Amniotic stem cell (primary cell): ENCODE data around the gene CRAMP1.

Source experiments
- DNase-seq: peaks from one replicate; lab custom pipeline; 2025; lab: John Stamatoyannopoulos, UW

CRAMP1 gene

DNA sequence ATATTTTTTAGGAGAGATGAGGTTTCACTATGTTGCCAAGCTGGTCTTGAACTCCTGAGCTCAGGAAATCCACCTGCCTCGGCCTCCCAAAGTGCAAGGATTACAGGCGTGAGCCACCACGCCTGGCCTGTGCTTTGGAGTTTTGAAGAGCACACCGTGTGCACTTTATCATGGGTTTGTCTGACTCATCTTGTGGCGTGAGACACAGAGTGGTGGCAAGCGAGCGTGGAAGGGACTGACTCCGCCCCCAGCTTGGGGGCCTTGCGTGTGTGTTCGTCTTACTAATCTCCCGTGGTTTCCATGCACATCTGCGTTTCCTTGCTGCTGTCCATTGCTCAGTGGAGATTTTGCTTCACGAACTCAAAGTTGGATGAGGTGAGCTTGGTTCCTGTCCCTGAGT lies 22.9 kb downstream of the CRAMP1 start:
- no peak for DNase-seq

DNA sequence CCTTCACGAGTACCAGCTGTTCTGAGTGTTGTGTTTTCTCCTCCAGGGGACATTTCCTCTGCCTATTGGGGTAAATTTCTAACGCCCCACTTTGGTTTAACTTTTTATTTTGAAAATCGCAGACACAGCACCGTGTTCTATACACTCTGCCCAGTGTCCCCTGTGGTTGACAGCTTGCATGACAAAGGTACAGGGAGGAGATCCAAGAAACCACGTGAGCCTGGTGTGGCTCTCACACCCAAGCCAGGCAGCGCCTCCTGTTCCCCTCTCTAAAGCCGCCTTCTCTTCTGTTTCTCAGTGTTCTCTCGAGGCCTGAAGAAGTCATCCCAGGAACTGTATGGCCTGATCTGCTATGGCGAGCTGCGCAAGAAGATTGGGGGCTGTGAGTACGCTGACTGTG lies 25.4 kb downstream of the CRAMP1 start:
- DNase-seq, result no peak

DNA sequence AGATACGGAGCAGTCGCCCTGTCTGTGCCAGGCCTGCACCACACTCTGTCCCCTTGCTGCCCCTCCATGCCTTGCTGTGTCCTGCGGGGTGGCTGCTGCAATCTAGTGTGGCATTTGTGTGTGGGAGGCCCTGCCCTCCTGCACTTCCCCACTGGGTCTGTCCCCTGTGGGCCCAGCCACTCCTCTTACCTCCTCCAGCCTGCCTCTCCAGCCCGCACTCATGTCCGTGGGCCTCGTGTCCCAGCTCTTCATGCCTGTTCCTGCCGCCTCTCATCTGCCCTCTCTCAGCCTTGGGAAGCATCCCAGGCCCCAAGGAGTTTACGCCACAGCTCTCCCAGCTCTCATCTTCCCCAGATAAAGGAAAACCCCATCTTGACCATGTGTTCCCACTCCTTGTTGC lies 26.6 kb downstream of the CRAMP1 start:
- DNase-seq, result no peak

DNA sequence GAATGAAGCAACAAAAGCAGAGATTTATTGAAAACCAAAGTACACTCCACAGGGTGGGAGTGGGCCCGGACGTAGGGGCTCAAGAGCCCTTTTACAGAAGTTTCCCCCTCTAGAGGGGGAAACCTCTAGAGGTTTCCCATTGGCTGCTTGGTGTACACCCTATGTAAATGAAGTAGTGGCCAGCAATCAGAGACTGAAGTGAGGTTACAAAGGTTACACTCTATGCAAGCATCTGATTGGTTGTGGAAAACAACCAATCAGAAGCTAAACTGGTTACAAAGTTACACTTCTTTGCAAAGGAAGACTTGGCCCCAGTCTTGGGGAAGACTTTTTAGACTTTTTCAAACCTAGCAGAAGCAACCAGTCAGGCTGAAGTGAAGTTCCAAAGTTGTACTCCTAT lies 27.1 kb downstream of the CRAMP1 start:
- no peak for DNase-seq

DNA sequence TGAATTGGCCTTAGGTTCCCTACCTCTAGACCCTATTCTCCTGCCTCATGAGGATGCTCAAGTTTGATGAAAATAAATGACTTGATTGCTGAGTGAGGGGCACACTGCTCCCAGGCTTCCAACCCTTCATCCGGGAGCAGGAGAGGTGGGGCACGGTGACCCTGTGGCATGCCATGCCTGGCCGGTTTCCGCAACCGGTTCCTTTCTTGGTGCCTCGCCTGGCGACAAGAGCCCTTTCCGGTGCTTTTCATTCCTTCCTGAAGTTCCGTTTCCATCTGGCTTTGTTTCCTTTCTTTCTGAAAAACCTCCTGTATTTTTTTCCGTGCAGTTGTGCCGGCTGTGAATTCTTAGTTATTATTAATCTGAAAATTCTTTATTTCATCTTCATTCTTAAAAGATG lies 27.7 kb downstream of the CRAMP1 start:
- no peak for DNase-seq

DNA sequence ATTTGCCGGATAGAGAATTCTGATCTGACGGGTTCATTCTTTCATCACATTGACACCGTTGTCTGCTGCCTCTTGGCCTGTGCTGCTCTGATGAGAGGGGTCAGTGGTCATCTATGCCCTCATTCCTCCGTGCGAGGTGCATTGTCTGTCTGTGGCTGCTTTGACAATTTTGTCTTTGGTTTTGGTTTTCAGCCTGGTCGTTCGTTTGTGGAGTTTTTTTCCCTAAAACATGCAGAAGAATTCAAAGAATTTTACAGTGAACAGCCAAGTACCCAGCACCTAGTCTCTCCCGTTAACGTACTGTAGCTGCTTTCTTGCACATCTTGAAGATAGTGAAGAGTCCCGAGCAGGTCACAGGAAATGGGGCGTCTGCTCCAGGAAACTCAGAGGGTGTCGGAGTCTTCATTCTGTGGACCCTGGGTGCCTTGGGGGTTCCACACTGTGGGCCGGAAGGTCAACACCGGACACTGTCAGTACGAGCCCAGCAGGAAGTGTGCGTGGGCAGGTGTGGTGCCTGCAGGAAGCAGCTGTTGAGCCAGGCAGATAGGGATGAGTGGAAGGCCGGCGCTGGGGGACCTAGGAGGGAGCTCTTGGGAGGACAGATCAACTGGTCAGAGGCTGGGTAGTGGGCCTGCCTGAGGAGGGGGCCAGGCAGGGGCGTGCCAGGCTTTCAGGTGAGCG lies 28.2 kb downstream of the CRAMP1 start:
- DNase-seq, result no peak

DNA sequence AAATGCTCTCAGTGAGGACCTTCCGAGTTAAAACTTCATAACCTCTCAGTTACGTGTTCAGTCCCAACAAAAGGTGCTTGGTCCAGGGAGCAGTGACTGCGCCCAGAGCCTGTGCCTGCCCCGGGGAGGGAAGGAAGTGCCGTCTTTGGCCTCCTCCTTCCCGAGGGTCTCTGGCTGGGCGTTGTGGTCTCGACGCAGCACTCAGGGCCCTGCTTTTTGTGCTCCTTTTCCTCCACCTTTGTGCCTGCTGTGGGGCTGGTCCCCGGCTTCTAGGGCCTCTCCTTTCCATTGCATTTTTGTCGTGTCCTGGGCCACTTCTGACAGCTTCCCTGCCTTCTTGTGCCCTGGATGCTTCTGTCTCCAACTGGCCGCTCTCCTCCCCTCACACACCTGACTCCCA lies 29.1 kb downstream of the CRAMP1 start:
- DNase-seq, result no peak

DNA sequence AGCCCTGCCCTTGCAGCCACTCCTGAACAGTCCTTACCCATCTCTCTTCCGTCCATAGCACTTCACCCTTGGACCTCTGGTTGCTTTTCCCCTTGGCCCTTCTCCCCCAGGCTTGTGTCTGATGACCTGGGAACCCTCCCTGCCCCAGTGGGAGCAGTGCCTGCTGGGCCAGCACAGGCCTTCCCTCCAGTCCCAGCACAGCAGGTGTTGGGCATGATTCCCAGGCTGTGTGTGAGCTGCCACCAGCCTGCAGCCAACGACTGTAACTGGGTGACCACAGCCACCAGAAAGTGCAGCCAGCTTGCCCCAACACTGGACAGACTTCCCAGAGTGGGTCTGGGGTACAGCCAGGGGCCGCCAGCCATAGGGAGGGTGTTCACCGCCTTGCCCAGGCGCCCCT lies 30.0 kb downstream of the CRAMP1 start:
- no peak for DNase-seq

DNA sequence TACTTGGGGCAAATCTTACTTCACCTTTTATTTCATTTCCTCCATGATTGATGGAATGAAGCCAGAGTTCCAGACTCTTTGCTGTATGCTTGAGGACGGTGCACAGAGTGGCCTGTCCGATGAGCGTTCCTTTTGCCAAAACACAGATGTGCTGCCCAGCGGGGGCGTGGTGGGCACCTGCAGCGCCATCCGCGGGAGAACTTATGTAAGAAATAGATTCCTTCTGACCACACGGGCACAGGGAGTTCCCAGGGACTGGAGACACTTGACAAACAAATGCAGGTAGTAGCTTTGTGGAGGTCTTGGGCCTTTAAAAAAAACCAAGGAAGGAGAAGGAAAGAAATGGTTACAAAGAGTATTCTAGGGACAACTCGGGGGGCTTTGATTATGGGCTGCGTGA lies 30.6 kb downstream of the CRAMP1 start:
- no peak for DNase-seq

DNA sequence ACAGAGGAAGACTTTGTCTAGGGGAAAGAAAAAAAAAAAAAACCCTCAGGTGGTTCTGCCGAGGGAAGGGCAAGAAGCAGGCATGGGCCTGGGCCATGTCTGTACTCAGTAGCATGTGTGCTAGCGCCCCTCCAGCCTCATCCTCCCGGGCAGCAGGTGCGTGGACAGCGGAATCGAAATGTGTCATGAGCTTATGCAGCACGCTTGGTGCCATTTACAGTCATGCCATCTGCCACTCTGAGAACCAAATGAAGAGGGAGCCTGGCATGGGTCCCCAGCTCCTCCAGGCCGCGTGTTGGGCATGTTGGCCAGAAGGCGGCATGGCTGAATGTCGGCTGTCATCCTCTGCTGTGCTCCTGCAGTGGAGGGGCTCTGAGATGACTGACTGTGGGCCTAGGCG lies 31.4 kb downstream of the CRAMP1 start:
- no peak for DNase-seq

DNA sequence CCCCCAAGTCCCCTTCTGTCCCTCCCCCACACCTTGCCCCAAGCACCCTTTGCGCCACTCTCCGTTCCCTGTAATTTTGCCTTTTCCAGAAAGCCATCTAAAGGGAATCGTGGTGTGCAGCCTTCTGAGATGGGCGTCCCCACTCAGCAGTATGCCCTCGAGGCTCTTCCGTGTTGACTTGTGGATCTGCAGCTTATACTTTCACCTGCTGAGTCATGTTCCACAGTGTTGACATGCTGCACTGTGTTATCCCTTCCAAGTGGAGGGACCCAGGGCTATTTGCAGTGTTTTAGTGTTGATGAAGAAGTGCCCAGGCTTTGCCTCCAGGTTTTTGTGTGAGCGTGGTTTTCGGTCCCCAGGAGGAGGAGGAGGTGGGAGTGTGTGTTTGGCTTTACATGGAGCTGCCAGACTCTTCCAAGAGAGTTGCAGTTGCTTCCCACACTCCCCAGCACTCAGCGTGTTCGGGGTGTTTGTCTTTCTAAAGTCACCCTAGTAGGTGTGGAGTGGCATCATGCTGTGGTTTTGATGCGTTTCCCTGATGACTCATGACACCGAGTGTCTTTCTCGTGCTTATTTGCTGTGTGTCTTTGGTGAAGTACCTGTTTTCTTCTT lies 33.9 kb downstream of the CRAMP1 start:
- no peak for DNase-seq

DNA sequence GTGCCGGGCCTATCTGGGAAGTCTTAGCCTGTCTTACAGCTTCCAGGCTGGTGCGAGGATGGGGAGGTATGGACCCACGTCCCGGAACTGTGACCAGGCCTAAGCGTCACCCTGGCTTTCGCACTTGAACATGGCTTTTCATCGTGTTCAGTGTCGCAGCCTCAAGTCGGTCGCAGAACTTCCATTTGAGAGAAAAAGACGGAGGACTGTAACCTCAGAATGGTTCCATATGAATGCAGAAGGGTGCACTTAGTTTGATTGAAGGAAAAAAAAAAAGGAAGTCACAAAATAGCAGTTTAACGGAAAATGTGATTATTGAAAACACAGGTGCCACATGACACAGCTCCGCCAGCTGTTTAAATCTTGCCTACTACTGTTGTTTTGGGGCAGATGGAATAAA lies 35.7 kb downstream of the CRAMP1 start:
- no peak for DNase-seq

DNA sequence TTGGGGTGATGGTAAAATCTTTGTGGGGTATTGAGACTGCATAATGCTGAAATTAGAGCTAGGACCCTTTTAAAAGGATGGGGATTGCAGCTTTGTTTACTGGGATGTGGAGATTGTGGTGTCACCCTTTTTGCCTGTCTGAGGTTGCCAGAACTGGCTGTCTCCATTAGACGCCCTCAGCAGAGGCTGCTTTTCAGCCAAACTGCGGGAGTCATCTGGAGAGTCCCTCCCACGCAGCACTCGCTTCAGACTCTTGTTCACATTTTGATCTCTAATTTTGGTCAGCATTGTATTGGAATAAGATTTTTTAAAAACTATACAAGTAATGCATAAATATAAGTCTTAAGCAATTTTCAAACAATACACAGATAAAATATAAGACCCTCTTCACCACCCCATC lies 38.0 kb downstream of the CRAMP1 start:
- DNase-seq, result no peak

DNA sequence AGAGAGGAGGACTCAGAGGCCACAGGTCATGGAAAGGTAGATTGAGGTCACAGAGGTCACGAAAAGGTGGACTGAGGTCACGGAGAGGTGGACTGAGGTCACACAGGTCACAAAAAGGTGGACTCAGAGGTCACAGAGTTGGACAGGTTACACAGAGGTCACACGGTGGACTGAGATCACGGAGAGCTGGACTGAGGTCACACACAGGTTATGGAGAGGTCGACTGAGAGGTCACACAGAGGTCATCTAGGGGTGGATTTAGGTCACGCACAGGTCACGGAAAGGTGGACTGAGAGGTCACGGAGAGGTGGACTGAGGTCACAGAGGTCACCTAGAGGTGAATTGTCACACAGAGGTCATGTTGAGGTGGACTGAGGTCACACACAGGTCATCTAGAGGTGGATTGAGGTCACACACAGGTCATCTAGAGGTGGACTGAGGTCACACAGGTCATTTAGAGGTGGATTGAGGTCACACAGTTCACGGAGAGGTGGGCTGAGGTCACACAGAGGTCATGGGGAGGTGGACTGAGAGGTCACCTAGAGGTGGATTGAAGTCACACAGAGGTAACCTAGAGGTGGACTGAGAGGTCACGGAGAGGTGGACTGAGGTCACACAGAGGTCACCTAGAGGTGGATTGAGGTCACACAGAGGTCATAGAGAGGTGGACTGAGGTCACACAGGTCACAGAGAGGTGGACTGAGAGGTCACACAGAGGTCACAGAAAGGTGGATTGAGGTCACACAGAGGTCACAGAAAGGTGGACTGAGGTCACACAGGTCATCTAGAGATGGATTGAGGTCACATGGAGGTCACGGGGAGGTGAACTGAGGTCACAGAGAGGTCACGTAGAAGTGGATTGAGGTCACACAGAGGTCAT lies 39.2 kb downstream of the CRAMP1 start:
- no peak for DNase-seq

DNA sequence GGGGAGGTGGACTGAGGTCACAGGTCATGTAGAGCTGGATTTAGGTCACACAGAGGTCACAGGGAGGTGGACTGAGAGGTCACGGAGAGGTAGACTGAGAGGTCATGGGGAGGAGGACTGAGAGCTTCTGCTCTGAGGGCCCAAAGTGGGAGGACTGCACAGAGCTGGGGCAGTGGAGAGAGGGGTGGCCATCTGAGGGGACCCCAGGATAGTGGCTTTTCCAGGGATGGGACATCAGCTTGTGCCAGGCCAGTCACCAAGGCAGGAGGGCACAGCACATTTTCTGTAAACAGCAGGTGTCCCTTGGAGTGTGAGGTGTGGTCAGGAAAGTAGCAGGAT lies 39.8 kb downstream of the CRAMP1 start:
- DNase-seq, result no peak

DNA sequence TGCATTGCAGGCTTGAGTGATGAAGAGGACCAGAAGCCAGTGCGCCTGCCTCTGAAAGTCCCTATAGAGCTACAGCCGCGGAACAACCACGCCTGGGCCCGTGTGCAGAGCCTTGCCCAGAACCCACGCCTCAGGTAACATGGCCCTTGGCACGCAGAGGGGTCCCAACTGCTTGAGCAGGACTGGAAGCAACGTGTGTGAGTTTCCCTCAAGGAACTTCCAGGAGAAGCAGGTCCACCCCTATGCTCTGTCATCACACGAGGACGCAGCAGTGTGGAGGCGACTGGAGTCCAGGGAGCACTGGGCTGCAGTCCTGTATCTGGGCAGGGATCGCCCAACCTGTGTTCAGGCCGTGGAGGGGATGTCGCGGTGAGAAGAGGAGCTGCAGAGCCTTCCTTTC lies 40.9 kb downstream of the CRAMP1 start:
- DNase-seq, result no peak

DNA sequence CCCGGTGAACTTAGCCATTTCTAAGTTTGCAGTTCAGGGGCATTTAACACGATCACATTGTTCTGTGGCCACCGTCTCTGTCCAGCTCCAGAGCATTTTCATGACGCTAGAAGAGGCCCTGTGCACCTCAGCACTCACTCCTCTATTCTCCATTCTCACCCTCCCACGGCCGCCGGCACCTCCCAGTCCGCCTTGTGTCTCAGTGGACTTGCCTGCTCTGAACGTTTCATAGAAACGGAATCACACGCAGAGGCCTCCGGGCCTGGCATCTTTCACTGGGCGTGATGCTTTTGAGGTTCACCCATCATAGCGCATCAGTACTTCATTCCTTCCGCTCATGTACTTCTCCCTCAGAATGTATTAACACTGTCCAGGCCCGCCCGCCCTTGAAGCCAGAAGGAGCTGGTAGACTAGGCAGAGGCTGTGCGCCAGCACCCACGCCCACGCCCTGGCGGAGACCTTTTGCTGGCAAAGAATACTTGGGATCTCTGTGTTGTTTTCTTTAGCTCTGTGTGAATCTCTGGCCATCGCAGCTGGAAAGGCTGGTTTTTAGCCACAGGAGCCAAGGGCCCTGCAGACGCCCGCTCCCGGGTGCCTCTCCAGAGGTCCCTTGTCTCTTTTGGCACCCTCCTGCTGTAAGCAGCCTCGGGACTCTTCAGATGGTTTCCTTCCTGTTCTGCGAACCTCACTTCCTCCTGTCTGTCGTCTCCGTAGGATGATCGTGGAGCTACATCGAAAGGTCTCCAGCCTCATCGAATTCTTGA lies 42.5 kb downstream of the CRAMP1 start:
- no peak for DNase-seq

DNA sequence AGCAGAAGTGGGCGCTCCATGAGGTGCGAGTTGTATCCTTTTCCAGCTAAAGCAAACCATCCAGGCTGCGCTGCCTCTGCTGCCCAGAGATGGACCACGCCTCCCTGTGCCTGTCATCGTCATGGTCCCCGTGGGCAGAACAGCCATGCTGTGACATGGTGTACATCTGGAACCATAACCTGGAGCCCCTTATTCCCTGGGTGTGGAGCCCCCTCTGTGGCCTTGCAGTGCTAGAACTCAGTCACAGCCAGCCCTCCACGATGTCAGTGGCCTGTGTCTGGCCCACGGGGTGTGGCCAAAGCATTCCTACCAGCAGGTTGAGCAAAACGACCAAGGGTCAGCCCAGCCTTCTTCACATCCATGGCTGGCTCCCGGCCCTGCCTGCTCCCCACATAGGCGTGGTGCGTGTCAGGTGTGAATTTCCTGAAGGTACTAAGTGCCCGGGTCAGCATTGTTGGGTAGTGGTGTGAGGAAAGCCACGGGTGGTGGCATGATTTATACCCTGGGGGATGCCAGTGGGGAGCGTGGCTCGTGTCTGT lies 43.2 kb downstream of the CRAMP1 start:
- no peak for DNase-seq

DNA sequence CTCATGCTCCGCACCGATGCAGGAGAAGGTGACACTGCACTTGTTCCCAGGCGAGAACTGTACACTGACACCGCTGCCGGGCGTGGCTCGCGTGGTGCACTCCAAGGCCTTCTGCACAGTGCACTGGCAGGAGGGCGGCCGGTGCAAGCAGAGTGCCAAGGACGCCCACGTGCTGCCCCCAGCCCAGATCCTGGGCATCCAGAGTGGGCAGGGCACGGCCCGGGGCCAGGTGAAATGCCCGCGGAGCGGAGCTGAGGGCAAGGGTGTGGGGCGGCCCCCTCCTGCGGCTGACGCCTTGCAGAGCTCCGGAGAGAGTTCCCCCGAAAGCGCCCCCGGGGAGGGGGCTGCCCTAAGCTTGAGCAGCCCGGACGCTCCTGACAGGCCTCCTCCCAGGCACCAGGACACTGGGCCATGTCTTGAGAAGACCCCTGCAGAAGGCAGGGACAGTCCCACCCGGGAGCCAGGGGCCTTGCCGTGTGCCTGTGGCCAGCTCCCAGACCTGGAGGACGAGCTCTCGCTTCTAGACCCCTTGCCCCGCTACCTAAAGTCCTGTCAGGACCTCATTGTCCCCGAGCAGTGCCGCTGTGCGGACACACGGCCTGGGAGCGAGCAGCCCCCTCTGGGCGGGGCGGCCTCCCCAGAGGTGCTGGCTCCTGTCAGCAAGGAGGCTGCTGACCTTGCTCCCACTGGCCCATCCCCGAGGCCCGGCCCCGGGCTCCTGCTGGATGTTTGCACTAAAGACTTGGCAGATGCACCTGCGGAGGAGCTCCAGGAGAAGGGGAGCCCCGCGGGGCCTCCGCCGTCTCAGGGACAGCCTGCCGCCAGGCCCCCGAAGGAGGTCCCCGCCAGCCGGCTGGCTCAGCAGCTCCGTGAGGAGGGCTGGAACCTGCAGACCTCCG lies 44.0 kb downstream of the CRAMP1 start:
- no peak for DNase-seq

DNA sequence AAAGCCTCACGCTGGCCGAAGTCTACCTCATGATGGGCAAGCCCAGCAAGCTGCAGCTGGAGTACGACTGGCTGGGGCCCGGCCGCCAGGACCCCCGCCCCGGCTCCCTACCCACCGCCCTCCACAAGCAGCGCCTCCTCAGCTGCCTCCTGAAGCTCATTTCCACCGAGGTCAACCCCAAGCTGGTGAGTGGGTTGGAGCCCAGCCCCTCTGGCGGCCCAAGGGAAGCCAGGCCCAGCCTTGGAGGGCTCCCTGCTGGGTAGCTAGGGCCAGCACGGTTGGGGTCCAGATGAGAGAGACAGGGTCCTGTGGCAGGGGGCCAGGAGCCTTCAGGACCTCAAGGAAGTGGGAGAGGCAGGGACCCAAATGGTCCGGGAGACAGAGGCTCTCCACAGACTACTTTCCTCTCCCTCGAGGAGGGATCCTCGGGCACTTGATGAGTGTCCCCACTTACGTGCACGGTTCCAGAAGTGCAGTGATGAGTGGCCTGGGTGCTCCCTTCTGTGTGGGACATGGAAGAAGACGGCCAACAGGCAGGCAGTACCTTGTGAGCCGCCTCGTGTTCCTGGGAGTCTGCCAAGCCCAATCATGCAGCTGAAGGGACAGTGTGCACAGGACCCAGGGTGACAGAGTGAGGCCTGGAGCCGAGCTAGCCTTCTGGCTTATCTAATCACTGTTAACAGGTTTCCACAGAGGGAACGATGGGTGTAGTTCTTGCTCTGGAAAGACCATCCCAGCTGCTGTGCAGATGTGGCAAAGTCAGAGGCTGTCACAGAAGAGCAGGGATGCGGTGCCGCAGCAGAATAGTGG lies 44.9 kb downstream of the CRAMP1 start:
- DNase-seq, result no peak
